Esophagus muscularis mucosa (tissue), 4 donors: ENCODE measurements around the gene PTPRN2. TPM values are rescaled to one million over a fixed set of nuclear protein-coding genes. Genes with fewer than 3 reads are reported as not detected.

Source experiments
- DNase-seq: peaks from one replicate; pipeline ENCODE4 v3.0.0-alpha.2; 2017; ENCODE audit errors: extremely low spot score
- H3K27ac ChIP-seq, 4 donors: fragments of 200-600 bp; sonication (generic); replicated peaks in 1 of 4; 1 replicate in 3 of 4; 2 replicates in 1 of 4; pipeline ENCODE4 v1.5.1; 2016 to 2019; ENCODE audit warnings: mild to moderate bottlenecking in 1 of 4
- H3K27me3 ChIP-seq, 4 donors: fragments of 200-600 bp; sonication (generic); one replicate each; pipeline versions ENCODE4 v1.5.1 to v1.6.0; 2016 to 2019
- H3K36me3 ChIP-seq, 4 donors: fragments of 200-600 bp; sonication (generic); one replicate each; pipeline ENCODE4 v1.5.1; 2016 to 2019
- H3K4me1 ChIP-seq, 4 donors: fragments of 200-600 bp; sonication (generic); one replicate each; pipeline ENCODE4 v1.5.1; 2016 to 2019
- H3K4me3 ChIP-seq, 4 donors: fragments of 200-600 bp; sonication (generic); 1 replicate in 2 of 4; 2 replicates in 2 of 4; pipeline ENCODE4 v1.5.1; 2016 to 2019; ENCODE audit warnings: mild to moderate bottlenecking in 4 of 4, moderate library complexity in 1 of 4
- H3K9me3 ChIP-seq, 4 donors: fragments of 200-600 bp; sonication (generic); 1 replicate in 3 of 4; 2 replicates in 1 of 4; pipeline ENCODE4 v1.5.1; 2016 to 2019
- EP300 ChIP-seq: sonication (generic); formaldehyde crosslinking; IDR thresholded peaks from one replicate; pipeline ENCODE4 v1.6.1; 2017; ENCODE audit warnings: antibody characterized with exemption
- POLR2A ChIP-seq: fragments of 450-650 bp; IDR thresholded peaks from one replicate; pipeline ENCODE4 v1.6.1; 2017; ENCODE audit warnings: antibody characterized with exemption, moderate library complexity, mild to moderate bottlenecking, low read depth
- POLR2AphosphoS5 ChIP-seq, 2 donors: sonication (generic); formaldehyde crosslinking; IDR thresholded peaks; one replicate each; pipeline ENCODE4 v1.6.1; 2017; ENCODE audit warnings: antibody characterized with exemption in 2 of 2
- WGBS: methylation state at CpG from one replicate; pipeline ENCODE4 v1.1.5; 2018; 5-methylcytosine and 5-hydroxymethylcytosine counted together
- intact Hi-C: fragments of 100-400 bp; cut with DNase I; formaldehyde crosslinking; loops from one replicate; pipeline ENCODE4 v1.15.1; 2023
- total RNA-seq, 4 donors: library from RNA; depleted of rRNA; stranded (reverse); fragments of >200 nt; gene quantifications; one replicate each; pipeline versions ENCODE4 v1.1.0 to v1.2.1, GENCODE V29; 2016
- TF ChIP-seq, protein P1 (sequence below), 3 experiments: fragments of 200-600 bp in 2 of 3; fragments of 450-650 bp in 1 of 3; sonication (generic) in 2 of 3; IDR thresholded peaks; one replicate each; pipeline ENCODE4 v1.5.1; 2017 to 2019; ENCODE audit warnings: antibody characterized with exemption in 3 of 3, mild to moderate bottlenecking in 2 of 3, moderate library complexity in 1 of 3

Gene PTPRN2
- total RNA-seq, 4 donors from 2014 or later: 2.1 to 3.1 (median 3.1) TPM

- peaks cover 0 to 55% (median 0%) of the 10 kb centered on the region in 4 donors for H3K27me3 ChIP-seq
- no peak for DNase-seq
- peak overlapping the region; percentile 14 to 31 (median 20) for H3K4me3 ChIP-seq
- intact Hi-C loops: no loop called here
- H3K36me3 ChIP-seq: no peaks in the 10 kb centered on the region
- no peak overlapping the region for H3K27ac ChIP-seq
- H3K9me3 ChIP-seq: no peaks in the 10 kb centered on the region
- peaks cover 0 to 8% (median 3%) of the 10 kb centered on the region in 4 donors for H3K4me1 ChIP-seq
- no peak for TF ChIP-seq POLR2A
- TF ChIP-seq, protein P1, sequence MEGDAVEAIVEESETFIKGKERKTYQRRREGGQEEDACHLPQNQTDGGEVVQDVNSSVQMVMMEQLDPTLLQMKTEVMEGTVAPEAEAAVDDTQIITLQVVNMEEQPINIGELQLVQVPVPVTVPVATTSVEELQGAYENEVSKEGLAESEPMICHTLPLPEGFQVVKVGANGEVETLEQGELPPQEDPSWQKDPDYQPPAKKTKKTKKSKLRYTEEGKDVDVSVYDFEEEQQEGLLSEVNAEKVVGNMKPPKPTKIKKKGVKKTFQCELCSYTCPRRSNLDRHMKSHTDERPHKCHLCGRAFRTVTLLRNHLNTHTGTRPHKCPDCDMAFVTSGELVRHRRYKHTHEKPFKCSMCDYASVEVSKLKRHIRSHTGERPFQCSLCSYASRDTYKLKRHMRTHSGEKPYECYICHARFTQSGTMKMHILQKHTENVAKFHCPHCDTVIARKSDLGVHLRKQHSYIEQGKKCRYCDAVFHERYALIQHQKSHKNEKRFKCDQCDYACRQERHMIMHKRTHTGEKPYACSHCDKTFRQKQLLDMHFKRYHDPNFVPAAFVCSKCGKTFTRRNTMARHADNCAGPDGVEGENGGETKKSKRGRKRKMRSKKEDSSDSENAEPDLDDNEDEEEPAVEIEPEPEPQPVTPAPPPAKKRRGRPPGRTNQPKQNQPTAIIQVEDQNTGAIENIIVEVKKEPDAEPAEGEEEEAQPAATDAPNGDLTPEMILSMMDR (IDR thresholded peaks at IDR 0.05): no peak
- 37% methylated on average over 34 of the region's 59 CpGs for WGBS
These were observed 270.1 kb downstream of the PTPRN2 start for GRCh38 chr7:158317238-158318205.

GRCh38 chr7:158316466-158317031, 271.1 kb downstream of the PTPRN2 start:
- H3K36me3 ChIP-seq: no peaks in the 10 kb centered on the region
- no peak for TF ChIP-seq POLR2A
- TF ChIP-seq EP300: no peak
- TF ChIP-seq, protein P1 (IDR thresholded peaks at IDR 0.05): no peak
- intact Hi-C loops: no loop called here
- WGBS: 90% methylated on average over 9 of the region's 35 CpGs
- H3K27me3 ChIP-seq: peaks cover 0 to 45% (median 0%) of the 10 kb centered on the region in 4 donors
- no peak overlapping the region for H3K4me3 ChIP-seq
- H3K4me1 ChIP-seq: peaks cover 0 to 8% (median 3%) of the 10 kb centered on the region in 4 donors
- DNase-seq: no peak
- no peaks in the 10 kb centered on the region for H3K9me3 ChIP-seq
- no peak overlapping the region for H3K27ac ChIP-seq

DNA sequence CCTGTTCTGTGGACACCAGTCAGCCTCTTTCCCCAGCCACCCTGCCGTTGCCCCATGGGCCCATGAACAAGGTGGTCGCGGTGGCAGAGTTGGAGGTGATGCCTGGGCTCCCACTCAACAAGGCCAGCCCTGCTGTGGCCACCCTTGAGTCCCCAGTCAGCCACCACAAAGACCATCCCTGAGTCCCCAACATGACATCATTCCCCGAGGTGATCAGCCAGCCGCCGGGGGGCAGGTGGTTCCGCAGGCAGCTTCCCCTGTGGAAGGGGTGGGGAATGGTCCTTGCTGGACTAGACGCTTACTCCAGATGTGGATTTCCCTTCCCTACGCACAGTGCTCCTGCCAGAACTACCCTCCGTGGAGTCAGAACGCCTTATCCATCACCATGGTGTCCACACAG, 271.7 kb downstream of the PTPRN2 start:
- intact Hi-C loops: no loop called here
- DNase-seq: no peak
- TF ChIP-seq EP300 (no peak), POLR2AphosphoS5 (IDR thresholded peaks at IDR 0.05) (no peak), POLR2A (no peak)
- TF ChIP-seq, protein P1 (IDR thresholded peaks at IDR 0.05): no peak
- H3K36me3 ChIP-seq: no peaks in the 10 kb centered on the region
- WGBS: 95% methylated on average over 11 of the region's 11 CpGs
- H3K4me1 ChIP-seq: peaks cover 0 to 8% (median 3%) of the 10 kb centered on the region in 4 donors
- H3K27me3 ChIP-seq: peaks cover 0 to 38% (median 0%) of the 10 kb centered on the region in 4 donors
- no peaks in the 10 kb centered on the region for H3K9me3 ChIP-seq
- no peak overlapping the region for H3K27ac ChIP-seq
- H3K4me3 ChIP-seq: no peak overlapping the region

- TF ChIP-seq EP300: no peak
- TF ChIP-seq, protein P1 (IDR thresholded peaks at IDR 0.05): no peak
- TF ChIP-seq POLR2AphosphoS5 (IDR thresholded peaks at IDR 0.05): no peak
- no peak for TF ChIP-seq POLR2A
- intact Hi-C loops: no loop called here
- WGBS: 95% methylated on average over 11 of the region's 11 CpGs
- Histone ChIP-seq H3K4me3 (no peak overlapping the region), H3K27ac (no peak overlapping the region), H3K36me3 (no peaks in the 10 kb centered on the region), H3K9me3 (no peaks in the 10 kb centered on the region), H3K4me1 (peaks cover 0 to 8% (median 3%) of the 10 kb centered on the region in 4 donors), H3K27me3 (peaks cover 0 to 36% (median 0%) of the 10 kb centered on the region in 4 donors)
- no peak for DNase-seq
These were observed 272.3 kb downstream of the PTPRN2 start for GRCh38 chr7:158315326-158315725.
